ENCODE results near the gene ARHGEF6.

ARHGEF6 gene

GRCh38 chrX:136679531-136679930 lies 101.2 kb downstream of the ARHGEF6 start:
- Histone ChIP-seq H2AFZ (ENCODE audit: low read depth, low read length, severe bottlenecking) (no peak overlapping the region), H4K20me1 (ENCODE audit: low read depth, low read length) (no peaks in the 10 kb centered on the region), H3F3A (ENCODE audit: insufficient read depth) (no peaks in the 10 kb centered on the region), H3K9me3 (ENCODE audit: insufficient read depth, low read length) (no peaks in the 10 kb centered on the region), H3K27ac (ENCODE audit: low read depth, low read length) (no peak overlapping the region), H3K9me2 (replicated peaks; ENCODE audit: insufficient read depth, low read length) (no peaks in the 10 kb centered on the region), H3K79me2 (ENCODE audit: insufficient read depth, low read length) (no peaks in the 10 kb centered on the region), H3K27me3 (ENCODE audit: low read length) (no peaks in the 10 kb centered on the region), H3K9ac (ENCODE audit: low read length) (no peak overlapping the region), H3K36me3 (ENCODE audit: low read length) (no peaks in the 10 kb centered on the region), H3K4me3 (ENCODE audit: insufficient read depth, low read length, poor library complexity, severe bottlenecking) (no peak overlapping the region), H3K4me2 (ENCODE audit: low read depth, low read length, poor library complexity, severe bottlenecking) (no peak overlapping the region)
- TF ChIP-seq CTCF (IDR thresholded peaks at IDR 0.05; ENCODE audit: insufficient read depth, low read length, poor library complexity, severe bottlenecking) (no peak), EZH2phosphoT487 (conservative IDR thresholded peaks at IDR 0.05; ENCODE audit: low read length) (no peak)

- no peak overlapping the region for H2AFZ ChIP-seq (ENCODE audit: low read depth, low read length, severe bottlenecking)
These were observed 106.3 kb downstream of the ARHGEF6 start for GRCh38 chrX:136674270-136674985.

GRCh38 chrX:136671006-136671610 lies 109.6 kb downstream of the ARHGEF6 start:
- Histone ChIP-seq H4K20me1 (ENCODE audit: low read depth, low read length) (no peaks in the 10 kb centered on the region), H3K9ac (ENCODE audit: low read length) (no peak overlapping the region), H3K9me3 (ENCODE audit: insufficient read depth, low read length) (no peaks in the 10 kb centered on the region), H3K9me2 (replicated peaks; ENCODE audit: insufficient read depth, low read length) (no peaks in the 10 kb centered on the region), H3K27me3 (ENCODE audit: low read length) (no peaks in the 10 kb centered on the region), H3F3A (ENCODE audit: insufficient read depth) (no peaks in the 10 kb centered on the region), H3K4me2 (ENCODE audit: low read depth, low read length, poor library complexity, severe bottlenecking) (no peak overlapping the region), H3K79me2 (ENCODE audit: insufficient read depth, low read length) (no peaks in the 10 kb centered on the region), H3K4me3 (ENCODE audit: insufficient read depth, low read length, poor library complexity, severe bottlenecking) (no peak overlapping the region), H3K27ac (ENCODE audit: low read depth, low read length) (no peak overlapping the region), H2AFZ (ENCODE audit: low read depth, low read length, severe bottlenecking) (no peak overlapping the region), H3K36me3 (ENCODE audit: low read length) (no peaks in the 10 kb centered on the region)
- TF ChIP-seq CTCF (IDR thresholded peaks at IDR 0.05; ENCODE audit: insufficient read depth, low read length, poor library complexity, severe bottlenecking) (no peak), EZH2phosphoT487 (conservative IDR thresholded peaks at IDR 0.05; ENCODE audit: low read length) (no peak)

More at GRCh38 chrX:136674270-136674985, 106.3 kb downstream of the ARHGEF6 start:
- no peak for TF ChIP-seq EZH2phosphoT487 (conservative IDR thresholded peaks at IDR 0.05; ENCODE audit: low read length)
- no peak for TF ChIP-seq CTCF (IDR thresholded peaks at IDR 0.05; ENCODE audit: insufficient read depth, low read length, poor library complexity, severe bottlenecking)
- no peaks in the 10 kb centered on the region for H3F3A ChIP-seq (ENCODE audit: insufficient read depth)
- no peak overlapping the region for H3K4me3 ChIP-seq (ENCODE audit: insufficient read depth, low read length, poor library complexity, severe bottlenecking)
- H3K4me2 ChIP-seq (ENCODE audit: low read depth, low read length, poor library complexity, severe bottlenecking) = no peak overlapping the region
- H3K27me3 ChIP-seq (ENCODE audit: low read length) = no peaks in the 10 kb centered on the region
- no peak overlapping the region for H3K9ac ChIP-seq (ENCODE audit: low read length)
- H3K36me3 ChIP-seq (ENCODE audit: low read length) = no peaks in the 10 kb centered on the region
- no peak overlapping the region for H3K27ac ChIP-seq (ENCODE audit: low read depth, low read length)
- no peaks in the 10 kb centered on the region for H3K9me2 ChIP-seq (replicated peaks; ENCODE audit: insufficient read depth, low read length)
- H3K9me3 ChIP-seq (ENCODE audit: insufficient read depth, low read length) = no peaks in the 10 kb centered on the region
- no peaks in the 10 kb centered on the region for H3K79me2 ChIP-seq (ENCODE audit: insufficient read depth, low read length)
- H4K20me1 ChIP-seq (ENCODE audit: low read depth, low read length) = no peaks in the 10 kb centered on the region
